ENCODE data around the gene CHADL. TPM values are rescaled to one million over a fixed set of nuclear protein-coding genes. Genes with fewer than 3 reads are reported as not detected.

The CHADL gene
- total RNA-seq, 1 experiment from 2014 or later: 0.15 TPM

GRCh38 chr22:41256254-41257253, 15.8 kb upstream of the CHADL start:
- peak; percentile 56 for DNase-seq (ENCODE audit: extremely low read depth, low read depth)

GRCh38 chr22:41254230-41254629, 13.5 kb upstream of the CHADL start:
- no peak for DNase-seq (ENCODE audit: extremely low read depth, low read depth)

GRCh38 chr22:41252365-41252764, 11.6 kb upstream of the CHADL start:
- DNase-seq (ENCODE audit: extremely low read depth, low read depth): no peak

- DNase-seq (ENCODE audit: extremely low read depth, low read depth): no peak
These were observed 9.4 kb upstream of the CHADL start for GRCh38 chr22:41250127-41250526.

GRCh38 chr22:41249442-41249841, 8.7 kb upstream of the CHADL start:
- DNase-seq (ENCODE audit: extremely low read depth, low read depth): no peak

GRCh38 chr22:41248758-41249157, 8.0 kb upstream of the CHADL start:
- DNase-seq (ENCODE audit: extremely low read depth, low read depth): no peak

- DNase-seq (ENCODE audit: extremely low read depth, low read depth): no peak
These were observed 7.6 kb upstream of the CHADL start for GRCh38 chr22:41248314-41248713.

GRCh38 chr22:41247703-41248102, 7.0 kb upstream of the CHADL start:
- no peak for DNase-seq (ENCODE audit: extremely low read depth, low read depth)

- no peak for DNase-seq (ENCODE audit: extremely low read depth, low read depth)
These were observed 5.3 kb upstream of the CHADL start for GRCh38 chr22:41245917-41246499.

GRCh38 chr22:41243361-41243760, 2.6 kb upstream of the CHADL start:
- DNase-seq (ENCODE audit: extremely low read depth, low read depth): no peak

- DNase-seq (ENCODE audit: extremely low read depth, low read depth): no peak
These were observed 1.8 kb upstream of the CHADL start for GRCh38 chr22:41242396-41243117.

- no peak for DNase-seq (ENCODE audit: extremely low read depth, low read depth)
These were observed 474 bp upstream of the CHADL start for GRCh38 chr22:41241133-41241676.

- DNase-seq (ENCODE audit: extremely low read depth, low read depth): no peak
These were observed 1.1 kb downstream of the CHADL start for GRCh38 chr22:41239443-41240128.

- no peak for DNase-seq (ENCODE audit: extremely low read depth, low read depth)
These were observed 1.9 kb downstream of the CHADL start for GRCh38 chr22:41238570-41239442.

GRCh38 chr22:41237707-41238569, 2.8 kb downstream of the CHADL start:
- DNase-seq (ENCODE audit: extremely low read depth, low read depth): peak; percentile 40

GRCh38 chr22:41237036-41237706, 3.6 kb downstream of the CHADL start:
- no peak for DNase-seq (ENCODE audit: extremely low read depth, low read depth)

GRCh38 chr22:41234815-41235695, 5.7 kb downstream of the CHADL start:
- DNase-seq (ENCODE audit: extremely low read depth, low read depth): no peak
